Activated CD4-positive, alpha-beta memory T cell treated with anti-CD3 and anti-CD28 coated beads for 36 hours (primary cell): ENCODE measurements around the gene SNRNP27. TPM values are rescaled to one million over a fixed set of nuclear protein-coding genes. Genes with fewer than 3 reads are reported as not detected.
A peak's percentile ranks its signal among the peaks of the same experiment; 100 is the strongest.

Experiments used
- CTCF ChIA-PET: fragments of 350-600 bp; sonication (Branson Sonifier 250); formaldehyde crosslinking; loops from one replicate; lab custom pipeline; 2021; ENCODE audit warnings: antibody characterized with exemption, inconsistent platforms; lab: Charles Lee
- POLR2A ChIA-PET: fragments of 350-600 bp; sonication (Branson Sonifier 250); formaldehyde crosslinking; loops from one replicate; lab custom pipeline; 2021; ENCODE audit warnings: antibody characterized with exemption; lab: Charles Lee
- DNase-seq: peaks from one replicate; pipeline ENCODE4 v3.0.0-alpha.2; 2020
- H3K27ac Mint-ChIP-seq: one replicate; pipeline ENCODE4 v1.8.0; 2021; ENCODE audit warnings: mixed read lengths
- H3K27me3 Mint-ChIP-seq: one replicate; pipeline ENCODE4 v1.8.0; 2021; ENCODE audit warnings: mixed read lengths
- H3K36me3 Mint-ChIP-seq: one replicate; pipeline ENCODE4 v1.8.0; 2021; ENCODE audit warnings: mixed read lengths
- H3K4me1 Mint-ChIP-seq: one replicate; pipeline ENCODE4 v1.8.0; 2021; ENCODE audit warnings: low read depth, mixed read lengths
- H3K4me3 Mint-ChIP-seq: one replicate; pipeline ENCODE4 v1.8.0; 2021; ENCODE audit warnings: mild to moderate bottlenecking, mixed read lengths
- H3K9me3 Mint-ChIP-seq: one replicate; pipeline ENCODE4 v1.8.0; 2021; ENCODE audit warnings: mixed read lengths
- intact Hi-C: fragments of 100-400 bp; cut with micrococcal nuclease; formaldehyde crosslinking; loops from one replicate; pipeline ENCODE4 v1.15.1; 2023
- total RNA-seq, 2 experiments: library from RNA; stranded (reverse); gene quantifications; one replicate each; pipeline ENCODE4 v1.2.3, GENCODE V29; 2021

SNRNP27 gene, protein sequence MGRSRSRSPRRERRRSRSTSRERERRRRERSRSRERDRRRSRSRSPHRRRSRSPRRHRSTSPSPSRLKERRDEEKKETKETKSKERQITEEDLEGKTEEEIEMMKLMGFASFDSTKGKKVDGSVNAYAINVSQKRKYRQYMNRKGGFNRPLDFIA
- total RNA-seq: 10 to 100 TPM; 67.5 to 70.4 TPM

DNA sequence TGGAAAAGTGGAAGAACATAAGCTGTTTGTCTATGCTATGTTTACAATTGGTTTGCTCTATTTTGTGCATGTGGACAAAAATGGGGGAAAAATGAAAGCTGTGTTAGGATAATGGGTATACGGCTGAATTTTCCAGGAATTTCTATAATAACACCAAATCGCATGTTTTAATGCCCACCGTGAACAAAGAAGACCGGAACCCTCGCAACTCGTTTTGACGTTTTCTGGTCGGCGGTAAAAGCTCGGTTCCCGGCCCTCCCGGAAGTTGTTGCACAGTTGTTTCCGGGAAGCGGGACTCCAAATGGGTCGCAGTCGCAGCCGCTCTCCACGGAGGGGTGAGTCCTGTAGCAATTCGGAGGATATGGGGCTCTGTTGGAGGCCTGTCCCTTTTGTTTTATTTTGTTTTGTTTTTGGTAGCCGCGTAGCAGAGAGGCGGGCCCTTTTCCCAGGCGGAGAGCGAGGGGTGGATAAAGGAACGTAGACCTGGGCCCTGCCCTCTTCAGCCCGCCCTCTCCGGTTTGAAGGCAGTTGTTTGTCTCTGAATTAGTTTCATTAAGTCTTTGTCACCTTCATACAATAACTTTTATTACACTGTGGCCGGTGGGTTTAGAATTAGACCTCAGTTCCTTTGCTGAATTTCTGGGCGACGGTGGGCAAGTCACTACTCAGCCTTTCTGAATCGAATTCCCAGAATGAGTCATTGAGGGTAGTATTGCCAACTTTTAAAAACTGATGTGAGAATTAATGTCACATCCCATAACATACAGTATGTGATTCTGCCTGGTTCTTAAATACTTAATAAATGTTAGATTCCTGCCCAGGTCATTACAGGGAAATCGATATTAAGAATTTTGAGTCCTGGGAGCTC lies at the start of gene SNRNP27:
Gene SNRNP27 (plus strand): TSS at position 273 of the 868 bp plus-strand sequence. CDS start 29 bp downstream, at position 302.
- intact Hi-C loops: loop anchor here (1.0 to 10.0 kb wide), 4 partner anchors 20 to 269 kb away; partner anchors contain the start of gene ANXA4
- peak within 1 kb of the TSS; percentile 99 for H3K4me3 Mint-ChIP-seq
- H3K36me3 Mint-ChIP-seq: peaks cover 27% of the 10 kb centered on the region
- peak; percentile 87 for DNase-seq
- ChIA-PET CTCF (interaction anchor here (0.5 to 3.3 kb wide), 5 partner anchors 18 to 448 kb away, joined by 3 to 26 read pairs (median 4); partner anchors contain the start of gene MXD1), POLR2A (interaction anchor here (0.7 to 1.2 kb wide), 6 partner anchors 21 to 356 kb away, joined by 3 to 6 read pairs (median 3); partner anchors contain the start of gene MXD1)
- H3K9me3 Mint-ChIP-seq: no peaks in the 10 kb centered on the region
- H3K27me3 Mint-ChIP-seq: no peaks in the 10 kb centered on the region
- H3K27ac Mint-ChIP-seq: peak within 1 kb of the TSS; percentile 96
- peaks cover 46% of the 10 kb centered on the region for H3K4me1 Mint-ChIP-seq

DNA sequence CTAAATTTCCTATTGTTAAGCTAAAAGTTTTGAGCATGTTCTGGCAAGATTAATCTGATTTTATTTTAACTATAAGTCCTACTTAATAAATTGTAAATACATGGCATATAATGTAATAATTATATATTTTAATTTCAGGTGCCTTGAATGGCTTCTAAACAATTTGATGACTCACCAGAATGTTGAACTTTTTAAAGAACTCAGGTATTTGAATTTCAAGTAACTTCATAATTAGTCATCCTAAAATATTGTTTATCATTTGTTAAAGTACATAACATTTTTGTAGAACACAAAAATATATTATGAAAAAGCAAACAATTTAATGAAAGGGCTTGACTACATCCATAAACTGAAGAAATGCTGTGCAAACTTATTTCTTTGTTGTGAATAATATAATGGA lies 49.8 kb upstream of the SNRNP27 start:
- H3K36me3 Mint-ChIP-seq: peaks cover 34% of the 10 kb centered on the region
- CTCF ChIA-PET: no interaction called here
- DNase-seq: no peak
- peaks cover 10% of the 10 kb centered on the region for H3K4me1 Mint-ChIP-seq
- no peaks in the 10 kb centered on the region for H3K27me3 Mint-ChIP-seq
- no peaks in the 10 kb centered on the region for H3K9me3 Mint-ChIP-seq
- H3K27ac Mint-ChIP-seq: no peak overlapping the region
- no peak overlapping the region for H3K4me3 Mint-ChIP-seq
- POLR2A ChIA-PET: no interaction called here
- intact Hi-C loops: no loop called here

DNA sequence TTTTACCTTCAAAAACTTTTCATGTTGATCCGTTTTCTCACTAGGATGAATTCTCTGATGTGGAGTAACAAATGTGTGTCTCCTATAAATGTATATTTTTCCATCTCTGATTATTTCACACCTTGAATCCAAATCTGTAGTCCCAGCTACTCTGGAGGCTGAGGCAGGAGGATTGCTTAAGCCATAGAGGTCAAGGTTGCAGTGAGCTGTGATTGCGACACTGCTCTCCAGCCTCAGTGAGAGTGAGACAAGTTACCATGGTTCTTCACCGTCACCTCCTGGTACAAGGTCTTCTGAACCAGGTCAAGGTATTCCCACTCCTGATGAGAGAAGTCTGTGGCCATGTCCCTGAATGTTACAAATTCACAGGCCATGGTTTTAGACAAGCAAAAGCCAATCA lies 49.2 kb upstream of the SNRNP27 start:
- Mint-ChIP-seq H3K4me1 (peaks cover 10% of the 10 kb centered on the region), H3K9me3 (no peaks in the 10 kb centered on the region), H3K27me3 (no peaks in the 10 kb centered on the region), H3K36me3 (peaks cover 31% of the 10 kb centered on the region), H3K27ac (no peak overlapping the region), H3K4me3 (no peak overlapping the region)
- POLR2A ChIA-PET: no interaction called here
- intact Hi-C loops: no loop called here
- CTCF ChIA-PET: no interaction called here
- no peak for DNase-seq

DNA sequence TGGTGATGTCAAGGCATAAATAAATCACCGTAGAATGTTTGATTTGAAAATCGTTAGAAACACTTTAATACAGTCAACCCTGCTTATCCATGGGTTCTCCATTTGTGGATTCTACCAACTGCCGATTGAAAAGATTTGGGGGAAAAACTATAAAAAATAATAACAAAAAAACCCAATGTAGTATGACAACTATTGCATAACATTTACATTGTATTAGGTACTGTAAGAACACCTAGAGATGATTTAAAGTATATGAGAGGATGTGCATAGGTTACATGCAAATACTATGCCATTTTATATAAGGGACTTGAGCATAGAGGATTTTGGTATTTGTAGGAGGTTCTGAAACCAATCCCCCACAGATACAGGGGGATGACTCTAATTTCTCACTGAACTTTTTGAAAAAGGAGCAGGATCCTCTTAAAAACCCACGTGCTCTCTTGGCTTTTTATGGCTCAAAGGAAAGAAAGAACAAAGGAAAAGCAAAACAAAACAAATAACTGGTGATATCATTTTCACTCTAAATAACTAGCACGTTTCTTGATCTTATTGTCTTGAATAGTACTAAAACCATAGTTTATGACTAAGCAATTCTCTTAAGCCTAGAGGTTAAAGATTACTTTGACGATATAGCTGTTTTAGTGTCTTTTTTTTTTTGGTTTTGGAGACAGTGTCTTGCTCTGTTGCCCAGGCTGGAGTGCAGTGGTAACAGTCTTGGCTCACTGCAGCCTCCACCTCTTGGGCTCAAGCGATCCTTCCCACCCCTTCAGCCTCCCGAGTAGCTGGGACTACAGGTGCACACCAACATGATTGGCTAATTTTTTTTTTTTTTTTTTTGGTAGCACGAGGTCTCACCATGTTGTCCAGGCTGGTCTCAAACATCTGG lies 47.3 kb upstream of the SNRNP27 start:
- CTCF ChIA-PET: interaction anchor here (0.6 kb wide), 1 partner anchor 106 kb away, joined by 3 read pairs; no protein-coding TSS in a partner anchor
- H3K9me3 Mint-ChIP-seq: no peaks in the 10 kb centered on the region
- intact Hi-C loops: no loop called here
- H3K27ac Mint-ChIP-seq: peak overlapping the region; percentile 18
- H3K4me1 Mint-ChIP-seq: peaks cover 10% of the 10 kb centered on the region
- H3K27me3 Mint-ChIP-seq: no peaks in the 10 kb centered on the region
- H3K36me3 Mint-ChIP-seq: peaks cover 31% of the 10 kb centered on the region
- no peak overlapping the region for H3K4me3 Mint-ChIP-seq
- POLR2A ChIA-PET: interaction anchor here (0.6 kb wide), 1 partner anchor 13 kb away, joined by 3 read pairs; no protein-coding TSS in a partner anchor
- DNase-seq: no peak

DNA sequence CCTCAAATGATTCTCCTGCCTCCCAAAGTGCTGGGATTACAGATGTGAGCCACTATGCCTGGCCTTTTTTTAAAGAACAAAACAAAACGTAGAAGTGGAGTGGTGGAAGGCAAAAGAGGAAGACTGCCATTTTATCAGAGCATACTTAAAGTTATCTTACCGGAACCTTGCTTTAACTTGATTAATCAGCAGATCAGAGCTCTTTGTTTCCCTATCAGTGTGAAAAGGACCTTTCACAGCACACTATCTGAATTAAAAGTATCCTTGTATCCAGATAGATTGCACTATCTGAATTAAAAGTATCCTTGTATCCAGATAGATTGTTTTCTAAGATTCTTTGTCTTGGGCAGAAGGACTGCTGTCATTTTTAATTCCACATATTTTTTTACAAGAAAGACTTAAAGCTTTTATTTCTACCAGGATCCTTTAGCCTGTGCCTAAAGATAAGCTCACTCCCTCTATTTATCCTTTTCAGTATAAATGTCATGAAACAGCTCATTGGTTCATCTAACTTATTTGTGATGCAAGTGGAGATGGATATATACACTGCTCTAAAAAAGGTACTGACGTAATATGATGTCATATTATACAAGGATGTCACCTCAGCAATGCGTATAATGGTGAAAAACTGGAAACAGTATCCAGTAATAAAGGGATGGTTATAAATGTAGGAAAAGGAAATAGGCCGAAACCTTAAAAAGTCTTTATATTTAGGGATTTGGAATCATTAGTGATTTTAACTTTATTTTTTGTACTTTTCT lies 46.5 kb upstream of the SNRNP27 start:
- POLR2A ChIA-PET: no interaction called here
- H3K36me3 Mint-ChIP-seq: peaks cover 26% of the 10 kb centered on the region
- no peaks in the 10 kb centered on the region for H3K27me3 Mint-ChIP-seq

DNA sequence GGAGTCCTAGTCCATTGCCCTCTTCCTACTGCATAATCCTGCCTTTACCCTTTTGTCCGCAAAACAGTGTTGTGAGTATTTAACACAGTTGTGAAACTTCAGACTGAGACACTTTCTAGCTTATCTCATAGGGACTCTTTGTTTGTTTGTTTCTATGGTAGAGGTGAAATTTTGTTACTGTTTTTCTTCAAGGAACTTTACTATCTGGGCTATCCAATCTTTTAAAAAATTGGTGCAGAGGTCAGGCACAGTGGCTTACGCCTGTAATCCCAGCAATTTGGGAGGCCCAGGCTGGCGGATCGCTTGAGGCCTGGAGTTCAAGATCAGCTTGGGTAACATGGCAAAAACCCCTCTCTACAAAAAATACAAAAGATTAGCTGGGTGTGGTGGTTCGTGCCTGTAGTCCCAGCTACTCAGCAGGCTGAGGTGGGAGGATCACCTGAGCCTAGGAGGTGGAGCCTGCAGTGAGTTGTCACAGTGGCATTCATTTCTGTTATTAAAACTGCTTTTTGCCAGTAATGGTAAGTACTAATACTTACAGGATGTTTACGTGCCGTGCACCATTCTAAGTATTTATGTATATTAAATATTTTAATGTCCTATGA lies 45.5 kb upstream of the SNRNP27 start:
- CTCF ChIA-PET: no interaction called here
- no peaks in the 10 kb centered on the region for H3K9me3 Mint-ChIP-seq
- intact Hi-C loops: no loop called here
- peaks cover 10% of the 10 kb centered on the region for H3K4me1 Mint-ChIP-seq
- peaks cover 26% of the 10 kb centered on the region for H3K36me3 Mint-ChIP-seq
- no peak overlapping the region for H3K27ac Mint-ChIP-seq
- DNase-seq: no peak
- POLR2A ChIA-PET: no interaction called here
- no peak overlapping the region for H3K4me3 Mint-ChIP-seq
- H3K27me3 Mint-ChIP-seq: no peaks in the 10 kb centered on the region

More for the DNA sequence above, 46.5 kb upstream of the SNRNP27 start:
- Mint-ChIP-seq H3K27ac (no peak overlapping the region), H3K9me3 (no peaks in the 10 kb centered on the region), H3K4me1 (peaks cover 10% of the 10 kb centered on the region), H3K4me3 (no peak overlapping the region)
- DNase-seq: no peak
- CTCF ChIA-PET: interaction anchor here (0.6 kb wide), 1 partner anchor 107 kb away, joined by 3 read pairs; no protein-coding TSS in a partner anchor
- intact Hi-C loops: no loop called here

DNA sequence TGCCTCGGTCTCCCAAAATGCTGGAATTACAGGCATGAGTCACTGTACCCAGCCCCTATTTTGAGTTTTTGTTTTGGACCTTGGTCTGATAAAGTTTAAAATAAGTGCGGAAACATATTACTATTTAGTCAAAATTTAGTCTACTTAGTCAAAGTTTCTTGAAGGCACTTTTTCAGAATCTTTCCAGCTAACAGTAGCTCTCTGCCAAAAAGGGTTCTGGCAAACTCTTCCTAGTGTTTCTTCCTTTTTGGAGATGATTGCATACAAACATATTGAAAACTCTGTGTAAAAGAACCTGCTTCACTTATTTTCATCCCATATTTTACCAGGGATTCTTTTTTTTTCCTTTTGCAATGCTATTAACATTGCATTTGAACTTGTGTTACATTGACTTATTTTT lies 35.5 kb upstream of the SNRNP27 start:
- Mint-ChIP-seq H3K27ac (no peak overlapping the region), H3K9me3 (no peaks in the 10 kb centered on the region), H3K27me3 (no peaks in the 10 kb centered on the region), H3K4me1 (no peaks in the 10 kb centered on the region), H3K36me3 (peaks cover 10% of the 10 kb centered on the region), H3K4me3 (no peak overlapping the region)
- DNase-seq: no peak
- ChIA-PET CTCF (interaction anchor here (0.9 kb wide), 1 partner anchor 133 kb away, joined by 4 read pairs; no protein-coding TSS in a partner anchor), POLR2A (no interaction called here)
- intact Hi-C loops: no loop called here

DNA sequence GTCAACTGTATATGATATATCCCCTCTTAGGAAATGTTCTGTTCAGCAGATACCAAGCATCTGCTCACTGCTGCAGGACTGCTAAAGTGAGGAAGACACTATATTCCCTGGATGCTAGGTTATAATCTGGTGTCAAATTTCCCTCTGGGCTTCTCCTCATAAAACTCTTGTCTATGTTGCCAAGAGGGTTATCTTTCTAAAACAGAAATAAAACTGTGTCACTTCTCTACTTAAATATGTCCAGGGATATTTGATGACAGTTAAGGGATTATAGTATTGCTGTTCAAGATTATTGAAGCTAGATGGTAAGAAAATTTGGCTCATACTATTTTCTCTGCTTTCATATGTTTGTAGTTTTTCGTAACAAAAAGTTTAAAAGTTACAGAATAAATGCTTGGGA lies 30.5 kb upstream of the SNRNP27 start:
- no peaks in the 10 kb centered on the region for H3K4me1 Mint-ChIP-seq
- H3K36me3 Mint-ChIP-seq: peaks cover 24% of the 10 kb centered on the region
- no peaks in the 10 kb centered on the region for H3K9me3 Mint-ChIP-seq
- intact Hi-C loops: no loop called here
- H3K27ac Mint-ChIP-seq: no peak overlapping the region
- no peaks in the 10 kb centered on the region for H3K27me3 Mint-ChIP-seq
- H3K4me3 Mint-ChIP-seq: no peak overlapping the region
- CTCF ChIA-PET: interaction anchor here (1.3 kb wide), 1 partner anchor 138 kb away, joined by 7 read pairs; no protein-coding TSS in a partner anchor
- DNase-seq: no peak
- POLR2A ChIA-PET: no interaction called here

DNA sequence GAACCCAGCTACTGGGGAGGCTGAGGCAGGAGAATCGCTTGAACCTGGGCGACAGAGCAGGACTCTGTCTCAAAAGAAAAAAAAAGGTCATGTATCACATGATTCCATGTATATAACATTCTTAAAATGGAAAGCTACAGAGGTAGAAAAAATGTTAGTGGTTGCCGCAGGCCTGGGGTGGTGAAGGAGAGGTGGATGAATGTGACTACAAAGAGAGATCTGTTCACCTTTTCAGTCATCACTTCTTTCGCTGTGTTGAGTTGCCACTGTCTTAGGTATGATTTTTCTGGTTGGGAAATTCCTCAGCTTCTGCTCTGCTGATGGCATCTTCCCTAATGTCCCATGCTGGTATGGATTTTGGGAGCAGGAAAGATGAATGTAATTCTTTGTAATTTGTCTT lies 5.3 kb upstream of the SNRNP27 start:
- ChIA-PET CTCF (interaction anchor here (2.3 kb wide), 1 partner anchor 164 kb away, joined by 8 read pairs; no protein-coding TSS in a partner anchor), POLR2A (no interaction called here)
- H3K9me3 Mint-ChIP-seq: no peaks in the 10 kb centered on the region
- no peaks in the 10 kb centered on the region for H3K36me3 Mint-ChIP-seq
- intact Hi-C loops: no loop called here
- H3K4me3 Mint-ChIP-seq: no peak overlapping the region
- no peak overlapping the region for H3K27ac Mint-ChIP-seq
- no peaks in the 10 kb centered on the region for H3K27me3 Mint-ChIP-seq
- peaks cover 10% of the 10 kb centered on the region for H3K4me1 Mint-ChIP-seq
- DNase-seq: no peak

DNA sequence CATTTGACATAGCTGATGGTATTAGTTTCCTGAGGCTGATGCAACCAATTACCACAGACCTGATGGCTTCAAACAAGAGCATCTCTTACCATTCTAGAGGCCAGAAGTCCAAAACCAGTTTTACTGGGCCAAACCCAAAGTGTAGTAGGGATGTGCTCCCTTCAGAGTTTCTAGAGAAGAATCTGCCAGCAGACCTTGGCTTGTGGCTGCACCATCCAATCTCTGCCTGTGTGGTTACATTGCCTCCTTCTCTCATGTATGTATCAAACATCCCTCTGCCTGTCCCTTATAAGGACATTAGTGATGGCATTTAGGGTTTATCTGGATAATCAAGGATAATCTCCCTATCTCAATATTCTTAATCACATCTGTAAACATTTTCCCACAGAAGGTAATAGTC lies 4.5 kb upstream of the SNRNP27 start:
- Mint-ChIP-seq H3K4me1 (peaks cover 14% of the 10 kb centered on the region), H3K9me3 (no peaks in the 10 kb centered on the region), H3K27me3 (no peaks in the 10 kb centered on the region), H3K4me3 (no peak overlapping the region), H3K36me3 (peaks cover 6% of the 10 kb centered on the region), H3K27ac (no peak overlapping the region)
- intact Hi-C loops: no loop called here
- POLR2A ChIA-PET: interaction anchor here (0.6 kb wide), 1 partner anchor 265 kb away, joined by 3 read pairs; no protein-coding TSS in a partner anchor
- DNase-seq: no peak
- CTCF ChIA-PET: interaction anchor here (2.3 kb wide), 1 partner anchor 165 kb away, joined by 8 read pairs; no protein-coding TSS in a partner anchor
